ENCODE measurements around the gene SFT2D1. TPM values are rescaled to one million over a fixed set of nuclear protein-coding genes. Genes with fewer than 3 reads are reported as not detected.

The SFT2D1 gene
- total RNA-seq, 1 experiment from 2014 or later = 40.2 TPM

DNA sequence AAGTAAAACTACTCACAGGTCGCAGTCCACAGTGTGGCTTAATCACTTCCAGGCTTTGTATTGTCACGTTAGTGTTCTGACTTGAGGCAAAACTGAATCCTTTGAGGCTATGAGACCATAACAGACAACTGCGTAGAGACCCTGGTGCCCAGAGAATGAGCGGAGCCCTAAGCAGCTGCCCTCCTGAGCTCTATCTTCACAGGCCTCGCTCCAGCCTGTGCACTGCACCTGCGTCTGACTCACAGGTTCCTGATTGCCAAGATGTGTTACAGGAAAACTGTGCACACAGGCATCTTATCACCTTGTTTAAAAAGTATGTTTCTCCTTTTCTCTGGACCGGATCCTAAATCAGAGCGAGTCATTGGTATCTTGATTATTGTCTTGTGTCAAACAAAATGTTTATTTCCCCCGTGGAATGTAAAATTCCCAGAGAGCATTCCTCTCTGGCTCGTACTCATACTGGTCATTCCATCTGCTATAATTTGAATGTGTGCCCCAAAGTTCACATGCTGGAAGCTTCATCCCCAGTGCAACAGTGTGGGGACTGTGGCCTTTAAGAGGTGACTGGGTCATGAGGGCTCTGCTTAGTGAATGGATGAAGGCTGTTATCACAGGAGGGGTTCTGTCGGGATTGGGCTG, 59.8 kb downstream of the SFT2D1 start:
- Histone ChIP-seq H2BK120ac (ENCODE audit: low read depth, low read length, poor library complexity, severe bottlenecking) (no peak overlapping the region), H3K23ac (ENCODE audit: insufficient read length, low read depth, low read length) (no peak overlapping the region), H3K9ac (ENCODE audit: extremely low read depth, insufficient read length, low read length) (no peak overlapping the region), H2BK20ac (ENCODE audit: low read depth, low read length, poor library complexity, severe bottlenecking) (no peak overlapping the region), H4K91ac (ENCODE audit: insufficient read length, low read depth, low read length) (no peak overlapping the region), H3K27me3 (ENCODE audit: insufficient read depth, low read length) (no peaks in the 10 kb centered on the region; the same call in 1 of the 2 replicates), H4K8ac (replicated peaks; ENCODE audit: insufficient read length, low read depth, low read length) (no peak overlapping the region), H3K79me2 (ENCODE audit: insufficient read depth, low read length) (no peaks in the 10 kb centered on the region), H3K56ac (ENCODE audit: insufficient read length, low read depth, low read length) (no peak overlapping the region), H2BK12ac (ENCODE audit: insufficient read length, low read depth, low read length) (no peak overlapping the region), H3K4ac (ENCODE audit: low read depth, low read length) (no peak overlapping the region), H3K9me3 (ENCODE audit: control insufficient read depth, low read depth, low read length) (no peaks in the 10 kb centered on the region), H3K27ac (ENCODE audit: insufficient read length, low read depth, low read length) (no peak overlapping the region), H3K18ac (ENCODE audit: insufficient read length, low read depth, low read length) (no peak overlapping the region), H4K20me1 (ENCODE audit: control insufficient read depth, insufficient read depth, insufficient read length) (no peaks in the 10 kb centered on the region), H3K4me2 (ENCODE audit: insufficient read depth, insufficient read length, low read length) (no peak overlapping the region), H2AK5ac (ENCODE audit: insufficient read length, low read length) (no peak overlapping the region), H4K5ac (ENCODE audit: insufficient read length, low read depth, low read length) (no peak overlapping the region), H3K79me1 (ENCODE audit: insufficient read depth, low read depth, low read length, poor library complexity, severe bottlenecking) (no peaks in the 10 kb centered on the region), H3T11ph (ENCODE audit: low read length) (no peak overlapping the region), H2AFZ (ENCODE audit: low read length) (no peak overlapping the region), H3K23me2 (ENCODE audit: insufficient read length, low read depth, low read length, poor library complexity, severe bottlenecking) (no peaks in the 10 kb centered on the region), H2BK5ac (ENCODE audit: insufficient read length, low read length) (no peak overlapping the region), H2BK15ac (ENCODE audit: low read depth, low read length) (no peak overlapping the region), H3K14ac (ENCODE audit: insufficient read depth, low read length) (no peak overlapping the region), H3K4me1 (ENCODE audit: insufficient read depth, low read length) (no peaks in the 10 kb centered on the region)
- Mint-ChIP-seq H3K27me3 (ENCODE audit: low read depth) (peaks cover 51% of the 10 kb centered on the region), H3K4me1 (peaks cover 7 to 8% of the 10 kb centered on the region in 2 experiments), H3K36me3 (ENCODE audit: insufficient read depth in 1 of 3, low read depth in 3 of 3) (no peaks in the 10 kb centered on the region; a peak in 1 of 7 replicates), H3K9me3 (no peaks in the 10 kb centered on the region), H3K4me3 (no peak overlapping the region), H3K27ac (no peak overlapping the region)
- TF ChIP-seq, protein P1, sequence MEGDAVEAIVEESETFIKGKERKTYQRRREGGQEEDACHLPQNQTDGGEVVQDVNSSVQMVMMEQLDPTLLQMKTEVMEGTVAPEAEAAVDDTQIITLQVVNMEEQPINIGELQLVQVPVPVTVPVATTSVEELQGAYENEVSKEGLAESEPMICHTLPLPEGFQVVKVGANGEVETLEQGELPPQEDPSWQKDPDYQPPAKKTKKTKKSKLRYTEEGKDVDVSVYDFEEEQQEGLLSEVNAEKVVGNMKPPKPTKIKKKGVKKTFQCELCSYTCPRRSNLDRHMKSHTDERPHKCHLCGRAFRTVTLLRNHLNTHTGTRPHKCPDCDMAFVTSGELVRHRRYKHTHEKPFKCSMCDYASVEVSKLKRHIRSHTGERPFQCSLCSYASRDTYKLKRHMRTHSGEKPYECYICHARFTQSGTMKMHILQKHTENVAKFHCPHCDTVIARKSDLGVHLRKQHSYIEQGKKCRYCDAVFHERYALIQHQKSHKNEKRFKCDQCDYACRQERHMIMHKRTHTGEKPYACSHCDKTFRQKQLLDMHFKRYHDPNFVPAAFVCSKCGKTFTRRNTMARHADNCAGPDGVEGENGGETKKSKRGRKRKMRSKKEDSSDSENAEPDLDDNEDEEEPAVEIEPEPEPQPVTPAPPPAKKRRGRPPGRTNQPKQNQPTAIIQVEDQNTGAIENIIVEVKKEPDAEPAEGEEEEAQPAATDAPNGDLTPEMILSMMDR (conservative IDR thresholded peaks at IDR 0.05) = no peak
- DNase-seq = no peak
- no CpG with 5 or more reads among the region's 11 CpGs for WGBS (ENCODE audit: extremely low coverage, insufficient read length, low lambda C conversion rate)
